A549 (cell line): Measurements from ENCODE around the gene FXYD7. TPM values are rescaled to one million over a fixed set of nuclear protein-coding genes. Genes with fewer than 3 reads are reported as not detected.

Experiments
- ATAC-seq, 2 experiments: fragments of 200-7000 bp in 1 of 2; fragments of >200 bp in 1 of 2; cut with Nextera tagmentation in 1 of 2; cut with Tn5 transposase in 1 of 2; 3 replicates each; pipeline versions ENCODE4 v1.8.0 to v1.9.1; 2018 to 2020; ENCODE audit warnings: mild to moderate bottlenecking in 1 of 2, moderate library complexity in 1 of 2
- CTCF ChIA-PET: fragments of 300-600 bp; sonication (Branson Sonifier 250); formaldehyde crosslinking; extraction: SDS; loops from one replicate; lab custom pipeline; 2021; ENCODE audit warnings: antibody characterized with exemption, inconsistent platforms; lab: Yijun Ruan, JAX
- POLR2A ChIA-PET: fragments of 350-600 bp; formaldehyde crosslinking; extraction: SDS; loops from one replicate; lab custom pipeline; 2021; ENCODE audit warnings: antibody characterized with exemption, inconsistent platforms; lab: Yijun Ruan, JAX
- DNase-seq, 2 experiments: peaks; one replicate each; pipeline versions ENCODE4 v3.0.0 to v3.0.0-alpha.2; 2011 to 2016; ENCODE audit warnings: low read depth in 1 of 2, low spot score in 1 of 2
- FAIRE-seq: peaks from 2 replicates; lab custom pipeline; 2011; peaks lifted over from hg19 to GRCh38; lab: Jason Lieb, UNC
- H3K27ac ChIP-seq, 2 experiments: fragments of >200 bp; sonication (Bioruptor Twin); formaldehyde crosslinking; 3 replicates each; pipeline ENCODE4 v1.5.1; 2016 to 2017
- H3K4me1 ChIP-seq: fragments of >200 bp; sonication (Bioruptor Twin); formaldehyde crosslinking; 3 replicates; pipeline ENCODE4 v1.6.1; 2016
- H3K4me2 ChIP-seq: fragments of >200 bp; sonication (Bioruptor Twin); formaldehyde crosslinking; 3 replicates; pipeline ENCODE4 v1.6.1; 2016
- H3K4me3 ChIP-seq: fragments of >200 bp; sonication (Bioruptor Twin); formaldehyde crosslinking; 3 replicates; pipeline ENCODE4 v1.5.1; 2016
- H3K9me3 ChIP-seq: fragments of >200 bp; sonication (Bioruptor Twin); formaldehyde crosslinking; 3 replicates; pipeline ENCODE4 v1.6.1; 2016
- BHLHE40 ChIP-seq: IDR thresholded peaks from 2 replicates; pipeline ENCODE4 v1.6.1; 2012; ENCODE audit warnings: low read depth, low read length, inconsistent platforms
- CBX8 ChIP-seq: fragments of 200-600 bp; sonication (generic); IDR thresholded peaks from 2 replicates; pipeline ENCODE4 v1.6.1; 2016
- CTCF ChIP-seq: fragments of >200 bp; sonication (Bioruptor Twin); formaldehyde crosslinking; IDR thresholded peaks from 3 replicates; pipeline ENCODE4 v1.5.1; 2016
- E2F6 ChIP-seq: IDR thresholded peaks from 2 replicates; pipeline ENCODE4 v1.6.1; 2012; ENCODE audit warnings: low read depth, borderline replicate concordance
- EHMT2 ChIP-seq: fragments of 200-600 bp; sonication (generic); IDR thresholded peaks from 2 replicates; pipeline ENCODE4 v1.6.1; 2016; ENCODE audit warnings: antibody characterized with exemption, low read depth, mild to moderate bottlenecking, moderate library complexity
- EP300 ChIP-seq, 2 experiments: fragments of >200 bp; sonication (Bioruptor Twin); formaldehyde crosslinking; IDR thresholded peaks; 2 replicates in 1 of 2; 3 replicates in 1 of 2; pipeline ENCODE4 v1.6.1; 2016 to 2017
- ESRRA ChIP-seq: fragments of 150-350 bp; IDR thresholded peaks from 2 replicates; pipeline ENCODE4 v1.6.1; 2014; ENCODE audit warnings: mild to moderate bottlenecking, low read length, borderline replicate concordance
- FOXS1 ChIP-seq: fragments of 250-450 bp; sonication (Bioruptor Pico); IDR thresholded peaks from 2 replicates; pipeline ENCODE4 v1.5.0; 2020; ENCODE audit warnings: mild to moderate bottlenecking, moderate library complexity
- GATA3 ChIP-seq: IDR thresholded peaks from 2 replicates; pipeline ENCODE4 v1.6.1; 2012; ENCODE audit warnings: borderline replicate concordance
- HEYL ChIP-seq: fragments of 250-450 bp; sonication (Bioruptor Pico); IDR thresholded peaks from 2 replicates; pipeline ENCODE4 v1.8.0; 2021; ENCODE audit warnings: mild to moderate bottlenecking, moderate library complexity
- HOXA7 ChIP-seq: fragments of 250-450 bp; sonication (Bioruptor Pico); IDR thresholded peaks from 2 replicates; pipeline ENCODE4 v1.5.0; 2020; ENCODE audit warnings: mild to moderate bottlenecking, moderate library complexity
- JUN ChIP-seq, 2 experiments: fragments of >200 bp; sonication (Bioruptor Twin); formaldehyde crosslinking; IDR thresholded peaks; 2 replicates in 1 of 2; 3 replicates in 1 of 2; pipeline ENCODE4 v1.6.1; 2016 to 2017
- KDM5A ChIP-seq: fragments of 200-600 bp; sonication (generic); IDR thresholded peaks from 2 replicates; pipeline ENCODE4 v1.6.1; 2016; ENCODE audit warnings: antibody characterized with exemption, mild to moderate bottlenecking
- MAX ChIP-seq: IDR thresholded peaks from 2 replicates; pipeline ENCODE4 v1.6.1; 2012
- MYC ChIP-seq: IDR thresholded peaks from 2 replicates; pipeline ENCODE4 v1.6.1; 2012; ENCODE audit warnings: mild to moderate bottlenecking, inconsistent platforms, low read length, improper control_type of control experiment, borderline replicate concordance
- NPAS2 ChIP-seq: fragments of 250-450 bp; sonication (Bioruptor Pico); IDR thresholded peaks from 2 replicates; pipeline ENCODE4 v1.8.0; 2022; ENCODE audit warnings: mild to moderate bottlenecking, moderate library complexity, borderline replicate concordance
- PBX3 ChIP-seq: IDR thresholded peaks from 2 replicates; pipeline ENCODE4 v1.6.1; 2012
- PHF8 ChIP-seq: fragments of 200-600 bp; sonication (generic); IDR thresholded peaks from 2 replicates; pipeline ENCODE4 v1.6.1; 2016; ENCODE audit warnings: low read depth, mild to moderate bottlenecking, antibody characterized with exemption, moderate library complexity, borderline replicate concordance
- POLR2A ChIP-seq: IDR thresholded peaks from 2 replicates; pipeline ENCODE4 v1.6.1; 2012; ENCODE audit warnings: mild to moderate bottlenecking, low read length
- RAD21 ChIP-seq, 2 experiments: fragments of >200 bp in 1 of 2; sonication (Bioruptor Twin) in 1 of 2; formaldehyde crosslinking in 1 of 2; IDR thresholded peaks in 1 of 2; conservative IDR thresholded peaks in 1 of 2; 2 replicates in 1 of 2; 3 replicates in 1 of 2; pipeline ENCODE4 v1.6.1; 2012 to 2018; ENCODE audit warnings: inconsistent platforms in 1 of 2
- RARB ChIP-seq: fragments of 250-450 bp; sonication (Bioruptor Pico); IDR thresholded peaks from 2 replicates; pipeline ENCODE4 v1.8.0; 2021; ENCODE audit warnings: mild to moderate bottlenecking, moderate library complexity
- RFX5 ChIP-seq: fragments of 450-650 bp; IDR thresholded peaks from 2 replicates; pipeline ENCODE4 v1.7.1; 2014; ENCODE audit warnings: antibody characterized with exemption, mild to moderate bottlenecking, moderate library complexity
- RNF2 ChIP-seq: fragments of 200-600 bp; sonication (generic); IDR thresholded peaks from 2 replicates; pipeline ENCODE4 v1.6.1; 2016; ENCODE audit warnings: low read depth, mild to moderate bottlenecking, antibody characterized with exemption, moderate library complexity, borderline replicate concordance
- SMC3 ChIP-seq: fragments of >200 bp; sonication (Bioruptor Twin); formaldehyde crosslinking; IDR thresholded peaks from 3 replicates; pipeline ENCODE4 v1.6.1; 2018; ENCODE audit warnings: inconsistent platforms
- SREBF2 ChIP-seq: fragments of 450-650 bp; IDR thresholded peaks from 2 replicates; pipeline ENCODE4 v1.6.1; 2014; ENCODE audit warnings: mild to moderate bottlenecking, moderate library complexity
- TP53 ChIP-seq: fragments of 250-450 bp; sonication (Bioruptor Pico); IDR thresholded peaks from 2 replicates; pipeline ENCODE4 v1.5.0; 2021; ENCODE audit warnings: mild to moderate bottlenecking, moderate library complexity
- USF2 ChIP-seq: fragments of 450-650 bp; IDR thresholded peaks from 2 replicates; pipeline ENCODE4 v1.6.1; 2014; ENCODE audit warnings: antibody characterized with exemption
- ZC3H11A ChIP-seq: fragments of 450-650 bp; IDR thresholded peaks from 2 replicates; pipeline ENCODE4 v1.6.1; 2014; ENCODE audit warnings: antibody characterized with exemption, mild to moderate bottlenecking
- ZFP36 ChIP-seq: fragments of 450-650 bp; IDR thresholded peaks from 2 replicates; pipeline ENCODE4 v1.6.1; 2014; ENCODE audit warnings: borderline replicate concordance; ENCODE audit not compliant: partially characterized antibody
- ZSCAN20 ChIP-seq: fragments of 250-450 bp; sonication (Bioruptor Pico); IDR thresholded peaks from 2 replicates; pipeline ENCODE4 v1.8.0; 2022; ENCODE audit warnings: mild to moderate bottlenecking, moderate library complexity
- WGBS: methylation state at CpG from one replicate; pipeline ENCODE4 v1.1.6; 2017; ENCODE audit errors: missing lambda C conversion rate; 5-methylcytosine and 5-hydroxymethylcytosine counted together
- polyA plus RNA-seq, 4 experiments: library from polyadenylated mRNA; depleted of rRNA in 3 of 4; stranded (reverse); fragments of >200 nt; fragmentation: RNase III in 1 of 4; extraction: RNeasy Plus Mini Kit Qiagen cat#74134 plus additional on column Dnase treatment in 1 of 4; gene quantifications; 2 replicates in 3 of 4; 3 replicates in 1 of 4; pipeline ENCODE4 v1.2.3, GENCODE V29; 2011 to 2017

FXYD7 gene
- polyA plus RNA-seq, 2 of the 4 experiments (the other 2 are of a cell fraction) = not detected

- TF ChIP-seq CTCF = peak; percentile 47
- no peak for TF ChIP-seq ZSCAN20 (CRISPR knock-in tag)
- TF ChIP-seq USF2 = no peak
- no peak for TF ChIP-seq ESRRA
- no peak for TF ChIP-seq EP300 (IDR thresholded peaks at IDR 0.05)
- TF ChIP-seq SREBF2 = no peak
- no peak for TF ChIP-seq ZC3H11A
- no peak for TF ChIP-seq MAX
- no peak for TF ChIP-seq GATA3
- TF ChIP-seq HEYL = no peak
- TF ChIP-seq FOXS1 (CRISPR knock-in tag) = no peak
- TF ChIP-seq KDM5A = no peak
- no peak for TF ChIP-seq TP53 (CRISPR knock-in tag)
- peak; percentile 21 to 25; a peak in 1 of 5 replicates for TF ChIP-seq RAD21 (conservative IDR thresholded peaks at IDR 0.05 in 1 of 2, IDR thresholded peaks at IDR 0.05 in 1 of 2)
- TF ChIP-seq SMC3 = peak; percentile 36
- TF ChIP-seq CBX8 = no peak
- no peak for TF ChIP-seq BHLHE40
- TF ChIP-seq RNF2 = no peak
- TF ChIP-seq MYC = no peak
Measured at GRCh38 chr19:35153701-35154524, 10.9 kb downstream of the FXYD7 start (continued).

- peak within 1 kb of the TSS; percentile 88 for H3K4me2 ChIP-seq
- peak within 1 kb of the TSS; percentile 79 to 90 for H3K27ac ChIP-seq
- peaks cover 9% of the 10 kb centered on the region; the same call in 1 of the 3 replicates for H3K4me1 ChIP-seq
- POLR2A ChIA-PET = interaction anchor here (1.5 kb wide), 1 partner anchor 14 kb away, joined by 3 read pairs; no protein-coding TSS in a partner anchor
- 2% methylated on average over 36 of the region's 49 CpGs for whole genome bisulfite sequencing
- H3K9me3 ChIP-seq = no peaks in the 10 kb centered on the region
- TF ChIP-seq ZC3H11A = no peak
- no peak for TF ChIP-seq NPAS2 (CRISPR knock-in tag)
- TF ChIP-seq RFX5 = no peak
- no peak for TF ChIP-seq RARB
- TF ChIP-seq USF2 = no peak
- TF ChIP-seq HOXA7 (CRISPR knock-in tag) = no peak
- TF ChIP-seq EHMT2 = no peak
- no peak for TF ChIP-seq SREBF2
- peak; percentile 73; the same call in 1 of the 2 replicates for TF ChIP-seq E2F6
- 0 out of 2 replicates have a peak, but pooled peaks have one; percentile 41 for TF ChIP-seq TP53 (CRISPR knock-in tag)
- TF ChIP-seq JUN (IDR thresholded peaks at IDR 0.05) = peak in 1 of 2 experiments; percentile 48; a peak in 1 of 5 replicates
- peak; percentile 10 for TF ChIP-seq ZFP36
- peak; percentile 69 for TF ChIP-seq POLR2A
- TF ChIP-seq PBX3 = no peak; the same call in 1 of the 2 replicates
- peak; percentile 42; the same call in 1 of the 2 replicates for TF ChIP-seq PHF8
- TF ChIP-seq MAX = peak; percentile 86
- ATAC-seq (peak; percentile 74 to 88), FAIRE-seq (no peak), DNase-seq (peak; percentile 76 to 96)
- peak within 1 kb of the TSS; percentile 68 for H3K4me3 ChIP-seq
- CTCF ChIA-PET = interaction anchor here (0.5 to 13.8 kb wide), 19 partner anchors 8 to 1067 kb away, joined by 3 to 163 read pairs (median 4); partner anchors contain the start of genes FXYD1, FXYD7 and LGI4
Measured at GRCh38 chr19:35154525-35155406, 11.7 kb downstream of the FXYD7 start, which contains the start of gene FXYD5. Gene FXYD5 (plus strand): TSS chr19:35154735. CDS start chr19:35155551, 816 bp downstream.
